ENCODE measurements around the gene STK24. TPM values are rescaled to one million over a fixed set of nuclear protein-coding genes. Genes with fewer than 3 reads are reported as not detected.

STK24 gene
- total and polyA plus RNA-seq, 3 experiments from 2014 or later = 63.6 to 150 (median 149) TPM

- H3K27ac Mint-ChIP-seq = peak overlapping the region in 4 of 8 donors; percentile 8 to 87 (median 46)
- no peak overlapping the region for H3K4me3 ChIP-seq (ENCODE audit: low read length)
- no peak for DNase-seq
- ChIA-PET POLR2A (no interaction called here), CTCF (interaction anchor here (1.2 kb wide), 1 partner anchor 157 kb away, joined by 4 read pairs; no protein-coding TSS in a partner anchor)
- peaks cover 0 to 62% (median 4%) of the 10 kb centered on the region in 3 donors for H3K36me3 Mint-ChIP-seq
- H3K36me3 ChIP-seq (ENCODE audit: insufficient read depth, low read length) = peaks cover 5% of the 10 kb centered on the region
- H3K27me3 Mint-ChIP-seq = no peaks in the 10 kb centered on the region
- H3K9me3 Mint-ChIP-seq = no peaks in the 10 kb centered on the region
- no peaks in the 10 kb centered on the region for H3K9me3 ChIP-seq (ENCODE audit: low read length)
- H3K4me1 ChIP-seq (ENCODE audit: insufficient read depth, low read length) = no peaks in the 10 kb centered on the region
- no peak overlapping the region for H3K27ac ChIP-seq (ENCODE audit: low read depth, low read length)
- peaks cover 53 to 91% (median 81%) of the 10 kb centered on the region in 3 donors for H3K4me1 Mint-ChIP-seq
- no peak overlapping the region for H3K4me3 Mint-ChIP-seq
- no peaks in the 10 kb centered on the region for H3K27me3 ChIP-seq (ENCODE audit: insufficient read depth, low read length, poor library complexity, severe bottlenecking)
Measured at GRCh38 chr13:98495627-98496478, 81.1 kb downstream of the STK24 start.

GRCh38 chr13:98494769-98495168 is 82.1 kb downstream of the STK24 start:
- Histone ChIP-seq H3K36me3 (ENCODE audit: insufficient read depth, low read length) (peaks cover under 1% of the 10 kb centered on the region), H3K27me3 (ENCODE audit: insufficient read depth, low read length, poor library complexity, severe bottlenecking) (no peaks in the 10 kb centered on the region), H3K27ac (ENCODE audit: low read depth, low read length) (no peak overlapping the region), H3K4me1 (ENCODE audit: insufficient read depth, low read length) (peaks cover 9% of the 10 kb centered on the region), H3K9me3 (ENCODE audit: low read length) (no peaks in the 10 kb centered on the region), H3K4me3 (ENCODE audit: low read length) (no peak overlapping the region)
- peaks cover 61 to 90% (median 81%) of the 10 kb centered on the region in 3 donors for H3K4me1 Mint-ChIP-seq
- peak overlapping the region in 2 of 8 donors; percentile 11 to 25 for H3K27ac Mint-ChIP-seq
- H3K36me3 Mint-ChIP-seq = peaks cover 0 to 56% (median 4%) of the 10 kb centered on the region in 3 donors
- no peak for DNase-seq
- CTCF ChIA-PET = interaction anchor here (1.2 to 1.6 kb wide), 3 partner anchors 10 to 158 kb away, joined by 3 to 4 read pairs (median 4); no protein-coding TSS in a partner anchor
- no peaks in the 10 kb centered on the region for H3K9me3 Mint-ChIP-seq
- POLR2A ChIA-PET = no interaction called here
- H3K4me3 Mint-ChIP-seq = peak overlapping the region in 1 of 7 donors; percentile 32
- no peaks in the 10 kb centered on the region for H3K27me3 Mint-ChIP-seq

GRCh38 chr13:98493042-98493712 is 83.7 kb downstream of the STK24 start:
- Histone ChIP-seq H3K4me3 (ENCODE audit: low read length) (no peak overlapping the region), H3K27ac (ENCODE audit: low read depth, low read length) (no peak overlapping the region), H3K27me3 (ENCODE audit: insufficient read depth, low read length, poor library complexity, severe bottlenecking) (no peaks in the 10 kb centered on the region), H3K9me3 (ENCODE audit: low read length) (no peaks in the 10 kb centered on the region), H3K4me1 (ENCODE audit: insufficient read depth, low read length) (peaks cover 10% of the 10 kb centered on the region), H3K36me3 (ENCODE audit: insufficient read depth, low read length) (peaks cover 4% of the 10 kb centered on the region)
- DNase-seq = no peak
- no peaks in the 10 kb centered on the region for H3K27me3 Mint-ChIP-seq
- peaks cover 70 to 93% (median 90%) of the 10 kb centered on the region in 3 donors for H3K4me1 Mint-ChIP-seq
- no peaks in the 10 kb centered on the region for H3K9me3 Mint-ChIP-seq
- H3K36me3 Mint-ChIP-seq = peaks cover 0 to 50% (median 4%) of the 10 kb centered on the region in 3 donors
- ChIA-PET CTCF (no interaction called here), POLR2A (no interaction called here)
- no peak overlapping the region for H3K4me3 Mint-ChIP-seq
- peak overlapping the region in 6 of 8 donors; percentile 11 to 89 (median 40) for H3K27ac Mint-ChIP-seq

- CTCF ChIA-PET = no interaction called here
Measured at GRCh38 chr13:98492335-98493041, 84.4 kb downstream of the STK24 start.

GRCh38 chr13:98490866-98491265 is 86.0 kb downstream of the STK24 start:
- no peak overlapping the region for H3K27ac ChIP-seq (ENCODE audit: low read depth, low read length)
- CTCF ChIA-PET = no interaction called here
- H3K27me3 ChIP-seq (ENCODE audit: insufficient read depth, low read length, poor library complexity, severe bottlenecking) = no peaks in the 10 kb centered on the region
- POLR2A ChIA-PET = no interaction called here
- Mint-ChIP-seq H3K4me3 (no peak overlapping the region), H3K9me3 (no peaks in the 10 kb centered on the region), H3K36me3 (peaks cover 0 to 35% (median 3%) of the 10 kb centered on the region in 3 donors), H3K4me1 (peaks cover 70 to 93% (median 89%) of the 10 kb centered on the region in 3 donors), H3K27ac (peak overlapping the region in 2 of 8 donors; percentile 5 to 47), H3K27me3 (no peaks in the 10 kb centered on the region)
- no peak overlapping the region for H3K4me3 ChIP-seq (ENCODE audit: low read length)
- H3K36me3 ChIP-seq (ENCODE audit: insufficient read depth, low read length) = peaks cover 4% of the 10 kb centered on the region
- no peaks in the 10 kb centered on the region for H3K9me3 ChIP-seq (ENCODE audit: low read length)
- H3K4me1 ChIP-seq (ENCODE audit: insufficient read depth, low read length) = peaks cover 25% of the 10 kb centered on the region
- no peak for DNase-seq

More at GRCh38 chr13:98492335-98493041, 84.4 kb downstream of the STK24 start:
- Mint-ChIP-seq H3K4me3 (no peak overlapping the region), H3K27me3 (no peaks in the 10 kb centered on the region), H3K27ac (peak overlapping the region in 7 of 8 donors; percentile 3 to 89 (median 41)), H3K4me1 (peaks cover 69 to 93% (median 90%) of the 10 kb centered on the region in 3 donors), H3K36me3 (peaks cover 0 to 43% (median 3%) of the 10 kb centered on the region in 3 donors), H3K9me3 (no peaks in the 10 kb centered on the region)
- POLR2A ChIA-PET = no interaction called here
- peaks cover 10% of the 10 kb centered on the region for H3K4me1 ChIP-seq (ENCODE audit: insufficient read depth, low read length)
- peaks cover 4% of the 10 kb centered on the region for H3K36me3 ChIP-seq (ENCODE audit: insufficient read depth, low read length)
- no peak overlapping the region for H3K4me3 ChIP-seq (ENCODE audit: low read length)
- no peak for DNase-seq
- no peak overlapping the region for H3K27ac ChIP-seq (ENCODE audit: low read depth, low read length)
- no peaks in the 10 kb centered on the region for H3K9me3 ChIP-seq (ENCODE audit: low read length)
- no peaks in the 10 kb centered on the region for H3K27me3 ChIP-seq (ENCODE audit: insufficient read depth, low read length, poor library complexity, severe bottlenecking)

GRCh38 chr13:98490195-98490836 is 86.6 kb downstream of the STK24 start:
- Histone ChIP-seq H3K4me3 (ENCODE audit: low read length) (no peak overlapping the region), H3K4me1 (ENCODE audit: insufficient read depth, low read length) (peaks cover 31% of the 10 kb centered on the region), H3K36me3 (ENCODE audit: insufficient read depth, low read length) (peaks cover 4% of the 10 kb centered on the region), H3K27me3 (ENCODE audit: insufficient read depth, low read length, poor library complexity, severe bottlenecking) (no peaks in the 10 kb centered on the region), H3K9me3 (ENCODE audit: low read length) (no peaks in the 10 kb centered on the region), H3K27ac (ENCODE audit: low read depth, low read length) (no peak overlapping the region)
- peak overlapping the region in 7 of 8 donors; percentile 25 to 62 (median 43) for H3K27ac Mint-ChIP-seq
- DNase-seq = no peak
- H3K4me3 Mint-ChIP-seq = no peak overlapping the region
- ChIA-PET POLR2A (no interaction called here), CTCF (interaction anchor here (1.1 to 1.3 kb wide), 2 partner anchors 45 to 81 kb away, joined by 3 read pairs; no protein-coding TSS in a partner anchor)
- no peaks in the 10 kb centered on the region for H3K27me3 Mint-ChIP-seq
- peaks cover 0 to 32% (median 3%) of the 10 kb centered on the region in 3 donors for H3K36me3 Mint-ChIP-seq
- peaks cover 75 to 93% (median 89%) of the 10 kb centered on the region in 3 donors for H3K4me1 Mint-ChIP-seq
- H3K9me3 Mint-ChIP-seq = no peaks in the 10 kb centered on the region

GRCh38 chr13:98489446-98490194 is 87.3 kb downstream of the STK24 start:
- Mint-ChIP-seq H3K27me3 (no peaks in the 10 kb centered on the region), H3K4me1 (peaks cover 76 to 93% (median 89%) of the 10 kb centered on the region in 3 donors), H3K4me3 (peak overlapping the region in 1 of 7 donors; percentile 34), H3K27ac (peak overlapping the region; percentile 31 to 87 (median 62)), H3K36me3 (peaks cover 0 to 26% (median 3%) of the 10 kb centered on the region in 3 donors), H3K9me3 (no peaks in the 10 kb centered on the region)
- Histone ChIP-seq H3K27ac (ENCODE audit: low read depth, low read length) (no peak overlapping the region), H3K27me3 (ENCODE audit: insufficient read depth, low read length, poor library complexity, severe bottlenecking) (no peaks in the 10 kb centered on the region), H3K4me3 (ENCODE audit: low read length) (no peak overlapping the region), H3K4me1 (ENCODE audit: insufficient read depth, low read length) (peaks cover 37% of the 10 kb centered on the region), H3K9me3 (ENCODE audit: low read length) (no peaks in the 10 kb centered on the region), H3K36me3 (ENCODE audit: insufficient read depth, low read length) (peaks cover 4% of the 10 kb centered on the region)
- CTCF ChIA-PET = interaction anchor here (1.1 to 1.3 kb wide), 2 partner anchors 44 to 81 kb away, joined by 3 read pairs; no protein-coding TSS in a partner anchor
- POLR2A ChIA-PET = no interaction called here
- DNase-seq = no peak

All from CD8-positive, alpha-beta memory T cell (primary cell).